Measurements from ENCODE around the gene FAM174C.

DNA sequence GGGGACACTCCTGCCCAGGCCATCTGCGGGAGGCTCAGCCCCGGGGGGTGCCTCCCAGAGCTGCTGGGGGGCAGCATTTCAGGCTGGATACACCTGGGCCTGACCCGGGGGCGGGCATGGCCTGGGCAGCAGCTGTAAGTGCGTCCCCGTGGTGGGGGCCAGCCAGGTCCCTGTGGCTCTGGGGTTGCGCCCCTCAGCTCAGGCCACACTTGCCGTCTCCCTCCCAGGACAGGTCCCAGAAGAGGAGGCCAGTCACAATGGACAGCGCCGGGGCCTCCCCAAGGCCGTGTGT is 49.2 kb upstream of the FAM174C start:
- TF ChIP-seq EP300 (IDR thresholded peaks at IDR 0.05) (no peak), CTCF (IDR thresholded peaks at IDR 0.05) (no peak)
